MM.1S (cell line): ENCODE measurements around the gene RNF220.

Experiments used
- DNase-seq: peaks from one replicate; pipeline ENCODE4 v3.0.0-alpha.2; 2015
- H2AFZ ChIP-seq: fragments of 300-600 bp; sonication (generic); 2 replicates; pipeline ENCODE4 v1.6.0; 2016; ENCODE audit warnings: antibody characterized with exemption, low read length
- H3F3A ChIP-seq: fragments of 300-600 bp; sonication (generic); 2 replicates; pipeline ENCODE4 v1.6.1; 2016; ENCODE audit warnings: mild to moderate bottlenecking, antibody characterized with exemption, low read length, moderate library complexity, mixed read lengths; ENCODE audit not compliant: insufficient read depth
- H3K27ac ChIP-seq: fragments of 300-600 bp; sonication (generic); 2 replicates; pipeline ENCODE4 v1.5.1; 2016; ENCODE audit warnings: mild to moderate bottlenecking, low read length
- H3K27me3 ChIP-seq: fragments of 300-600 bp; sonication (generic); replicated peaks from 2 replicates; pipeline ENCODE4 v1.6.0; 2016; ENCODE audit warnings: low read length; ENCODE audit not compliant: insufficient read depth
- H3K36me3 ChIP-seq: fragments of 300-600 bp; sonication (generic); replicated peaks from 2 replicates; pipeline ENCODE4 v1.6.1; 2016; ENCODE audit warnings: mild to moderate bottlenecking, low read length, mixed read lengths; ENCODE audit not compliant: insufficient read depth
- H3K4me1 ChIP-seq: fragments of 300-600 bp; sonication (generic); 2 replicates; pipeline ENCODE4 v1.6.1; 2016; ENCODE audit warnings: low read length, mixed read lengths
- H3K4me2 ChIP-seq: fragments of 300-600 bp; sonication (generic); 2 replicates; pipeline ENCODE4 v1.6.0; 2016; ENCODE audit warnings: low read depth, low read length
- H3K4me3 ChIP-seq: fragments of 300-600 bp; sonication (generic); 2 replicates; pipeline ENCODE4 v1.5.1; 2016; ENCODE audit warnings: low read length, mixed read lengths
- H3K79me2 ChIP-seq: fragments of 300-600 bp; sonication (generic); 2 replicates; pipeline ENCODE4 v1.6.1; 2016; ENCODE audit warnings: mixed run types, low read length, mixed read lengths
- H3K9ac ChIP-seq: fragments of 300-600 bp; sonication (generic); 2 replicates; pipeline ENCODE4 v1.6.1; 2016; ENCODE audit warnings: low read length, mixed read lengths
- H3K9me2 ChIP-seq: fragments of 300-600 bp; sonication (generic); replicated peaks from 2 replicates; pipeline ENCODE4 v1.6.1; 2016; ENCODE audit warnings: mild to moderate bottlenecking, low read length, mixed read lengths; ENCODE audit not compliant: insufficient read depth
- H3K9me3 ChIP-seq: fragments of 300-600 bp; sonication (generic); replicated peaks from 2 replicates; pipeline ENCODE4 v1.6.1; 2016; ENCODE audit warnings: mild to moderate bottlenecking, low read length, mixed read lengths; ENCODE audit not compliant: insufficient read depth
- H4K20me1 ChIP-seq: fragments of 300-600 bp; sonication (generic); 2 replicates; pipeline ENCODE4 v1.6.1; 2016; ENCODE audit warnings: mild to moderate bottlenecking, low read length, moderate library complexity, mixed read lengths; ENCODE audit not compliant: insufficient read depth
- EZH2 ChIP-seq: fragments of 300-600 bp; sonication (generic); optimal IDR thresholded peaks from 2 replicates; pipeline ENCODE3; 2017; ENCODE audit warnings: low read depth, mild to moderate bottlenecking, antibody characterized with exemption, low read length, mixed read lengths
- EZH2phosphoT487 ChIP-seq: fragments of 300-600 bp; sonication (generic); IDR thresholded peaks from 2 replicates; pipeline ENCODE4 v1.6.1; 2018; ENCODE audit warnings: antibody characterized with exemption, low read length
- TF ChIP-seq, protein P1 (sequence below): fragments of 300-600 bp; sonication (generic); IDR thresholded peaks from 2 replicates; pipeline ENCODE4 v1.5.1; 2016; ENCODE audit warnings: antibody characterized with exemption, low read length, mixed read lengths

Gene RNF220

GRCh38 chr1:44405031-44405797, at the start of gene RNF220:
RNF220 (plus strand) TSS chr1:44405255.
- Histone ChIP-seq H3K27me3 (peaks cover 45% of the 10 kb centered on the region), H3K27ac (no peak within 1 kb of the TSS), H4K20me1 (no peaks in the 10 kb centered on the region), H3K9me2 (no peaks in the 10 kb centered on the region), H3K9me3 (no peaks in the 10 kb centered on the region), H3K79me2 (no peaks in the 10 kb centered on the region), H3K4me1 (0 out of 2 replicates have a peak, but pooled peaks cover 4% of the 10 kb centered on the region), H2AFZ (no peak within 1 kb of the TSS), H3K4me3 (no peak within 1 kb of the TSS; the same call in 1 of the 2 replicates), H3K36me3 (no peaks in the 10 kb centered on the region), H3F3A (no peaks in the 10 kb centered on the region), H3K4me2 (no peak within 1 kb of the TSS; the same call in 1 of the 2 replicates), H3K9ac (no peak within 1 kb of the TSS)
- no peak for TF ChIP-seq EZH2phosphoT487
- TF ChIP-seq, protein P1, sequence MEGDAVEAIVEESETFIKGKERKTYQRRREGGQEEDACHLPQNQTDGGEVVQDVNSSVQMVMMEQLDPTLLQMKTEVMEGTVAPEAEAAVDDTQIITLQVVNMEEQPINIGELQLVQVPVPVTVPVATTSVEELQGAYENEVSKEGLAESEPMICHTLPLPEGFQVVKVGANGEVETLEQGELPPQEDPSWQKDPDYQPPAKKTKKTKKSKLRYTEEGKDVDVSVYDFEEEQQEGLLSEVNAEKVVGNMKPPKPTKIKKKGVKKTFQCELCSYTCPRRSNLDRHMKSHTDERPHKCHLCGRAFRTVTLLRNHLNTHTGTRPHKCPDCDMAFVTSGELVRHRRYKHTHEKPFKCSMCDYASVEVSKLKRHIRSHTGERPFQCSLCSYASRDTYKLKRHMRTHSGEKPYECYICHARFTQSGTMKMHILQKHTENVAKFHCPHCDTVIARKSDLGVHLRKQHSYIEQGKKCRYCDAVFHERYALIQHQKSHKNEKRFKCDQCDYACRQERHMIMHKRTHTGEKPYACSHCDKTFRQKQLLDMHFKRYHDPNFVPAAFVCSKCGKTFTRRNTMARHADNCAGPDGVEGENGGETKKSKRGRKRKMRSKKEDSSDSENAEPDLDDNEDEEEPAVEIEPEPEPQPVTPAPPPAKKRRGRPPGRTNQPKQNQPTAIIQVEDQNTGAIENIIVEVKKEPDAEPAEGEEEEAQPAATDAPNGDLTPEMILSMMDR = no peak
- no peak for TF ChIP-seq EZH2
- no peak for DNase-seq

DNA sequence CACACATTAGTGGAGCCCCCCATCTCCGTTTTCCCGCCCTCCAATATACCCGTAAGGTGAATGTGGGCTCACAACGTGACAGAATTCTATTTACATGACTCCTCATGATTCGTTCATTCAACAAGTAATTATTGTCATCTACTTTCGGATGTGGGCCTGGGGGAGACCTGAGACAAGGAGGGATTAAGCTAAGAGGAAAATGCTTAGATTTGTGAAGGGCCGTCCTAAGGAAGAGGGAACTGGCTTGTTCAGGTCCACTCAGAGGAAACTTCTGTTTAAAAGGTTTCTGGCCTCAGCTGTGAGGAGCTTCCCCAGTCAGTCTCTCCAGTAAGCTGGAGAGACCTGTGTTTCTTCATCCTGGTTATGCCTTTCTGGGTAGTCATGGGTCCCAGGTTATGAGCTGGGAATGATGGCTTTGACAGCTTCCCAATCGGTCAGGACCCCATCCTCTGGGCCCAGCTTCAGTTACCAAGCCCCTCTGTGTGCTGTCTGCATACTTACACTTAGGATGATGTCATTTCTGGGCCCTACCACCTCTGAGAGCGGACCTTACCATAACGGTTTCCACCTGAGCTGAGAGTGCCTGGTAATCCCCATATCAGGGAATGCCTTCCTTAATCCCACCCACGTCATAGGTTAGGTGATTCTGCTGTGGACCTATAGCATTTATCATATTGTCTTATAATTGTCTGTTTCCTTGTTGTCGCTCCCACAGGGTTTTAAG, 49.3 kb upstream of the RNF220 start:
- no peaks in the 10 kb centered on the region for H3F3A ChIP-seq
- no peak overlapping the region for H3K27ac ChIP-seq
- peak overlapping the region; percentile 63 for H3K4me2 ChIP-seq
- H3K4me3 ChIP-seq = peak overlapping the region; percentile 51
- 0 out of 2 replicates have a peak overlapping the region, but pooled peaks have one; percentile 4 for H3K9ac ChIP-seq
- H3K36me3 ChIP-seq = no peaks in the 10 kb centered on the region
- peak overlapping the region; percentile 97 for H2AFZ ChIP-seq
- H4K20me1 ChIP-seq = no peaks in the 10 kb centered on the region
- H3K4me1 ChIP-seq = peaks cover 12% of the 10 kb centered on the region
- peaks cover 28% of the 10 kb centered on the region for H3K79me2 ChIP-seq
- H3K9me3 ChIP-seq = no peaks in the 10 kb centered on the region
- no peaks in the 10 kb centered on the region for H3K9me2 ChIP-seq
- TF ChIP-seq EZH2 = no peak
- TF ChIP-seq EZH2phosphoT487 = no peak
- TF ChIP-seq, protein P1 = no peak
- H3K27me3 ChIP-seq = no peaks in the 10 kb centered on the region
- DNase-seq = no peak

GRCh38 chr1:44357710-44358109, 47.3 kb upstream of the RNF220 start:
- no peaks in the 10 kb centered on the region for H3F3A ChIP-seq
- H4K20me1 ChIP-seq = no peaks in the 10 kb centered on the region
- no peaks in the 10 kb centered on the region for H3K27me3 ChIP-seq
- H3K27ac ChIP-seq = no peak overlapping the region
- TF ChIP-seq EZH2phosphoT487 (no peak), EZH2 (no peak)
- TF ChIP-seq, protein P1 = no peak
- no peak overlapping the region for H3K4me3 ChIP-seq
- H3K79me2 ChIP-seq = peaks cover 22% of the 10 kb centered on the region
- DNase-seq = no peak
- peaks cover 12% of the 10 kb centered on the region for H3K4me1 ChIP-seq
- H2AFZ ChIP-seq = no peak overlapping the region
- no peaks in the 10 kb centered on the region for H3K36me3 ChIP-seq
- H3K9ac ChIP-seq = no peak overlapping the region
- H3K9me2 ChIP-seq = no peaks in the 10 kb centered on the region
- H3K9me3 ChIP-seq = no peaks in the 10 kb centered on the region
- H3K4me2 ChIP-seq = no peak overlapping the region
